IgD-negative memory B cell (primary cell): Measurements from ENCODE around the gene LIPG. TPM values are rescaled to one million over a fixed set of nuclear protein-coding genes. Genes with fewer than 3 reads are reported as not detected.

Experiments
- H3K27ac Mint-ChIP-seq, 3 donors: one replicate each; pipeline ENCODE4 v1.8.0; 2020 to 2022; ENCODE audit warnings: mild to moderate bottlenecking in 3 of 3, mixed read lengths in 3 of 3, moderate library complexity in 1 of 3
- H3K27me3 Mint-ChIP-seq: one replicate; pipeline ENCODE4 v1.8.0; 2021; ENCODE audit warnings: mixed read lengths
- H3K36me3 Mint-ChIP-seq: one replicate; pipeline ENCODE4 v1.8.0; 2020; ENCODE audit warnings: mild to moderate bottlenecking, mixed read lengths
- H3K4me1 Mint-ChIP-seq, 3 donors: one replicate each; pipeline ENCODE4 v1.8.0; 2020 to 2022; ENCODE audit warnings: mixed read lengths in 3 of 3, mild to moderate bottlenecking in 1 of 3
- H3K4me3 Mint-ChIP-seq, 4 donors: one replicate each; pipeline ENCODE4 v1.8.0; 2020 to 2022; ENCODE audit warnings: mild to moderate bottlenecking in 4 of 4, mixed read lengths in 4 of 4, moderate library complexity in 3 of 4
- H3K9me3 Mint-ChIP-seq, 3 donors: one replicate each; pipeline ENCODE4 v1.8.0; 2020 to 2021; ENCODE audit warnings: mixed read lengths in 3 of 3, mild to moderate bottlenecking in 1 of 3
- polyA plus RNA-seq: library from polyadenylated mRNA; unstranded; fragments of 300-500 nt; fragmentation: Illumina TruSeq; gene quantifications from one replicate; pipeline ENCODE4 v1.2.3, GENCODE V29; 2021

LIPG gene
- polyA plus RNA-seq, 1 donor from 2014 or later = not detected

DNA sequence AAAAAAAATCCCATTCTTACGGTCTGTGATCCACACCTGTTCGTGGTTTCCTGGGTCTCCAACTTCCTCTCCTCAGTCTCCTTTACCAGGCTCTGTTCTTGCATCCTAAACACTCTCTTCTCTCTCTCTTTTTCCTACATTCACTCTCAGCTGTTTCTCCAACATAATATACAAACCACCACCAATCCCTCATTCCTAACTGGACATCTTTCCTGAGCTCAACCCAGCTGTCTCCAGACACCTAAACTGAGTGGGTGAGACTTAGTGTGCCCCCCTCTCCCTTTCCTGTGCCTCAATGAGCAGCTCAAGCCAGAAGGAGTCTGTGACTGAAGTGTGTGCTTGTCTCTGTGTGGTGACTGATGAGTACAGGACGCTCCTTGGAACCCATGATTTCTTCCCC lies 59.4 kb downstream of the LIPG start:
- H3K27ac Mint-ChIP-seq = peak overlapping the region in 1 of 3 donors; percentile 3
- H3K36me3 Mint-ChIP-seq = no peaks in the 10 kb centered on the region
- H3K27me3 Mint-ChIP-seq = peaks cover 22% of the 10 kb centered on the region
- H3K4me3 Mint-ChIP-seq = peak overlapping the region in 1 of 4 donors; percentile 30
- H3K4me1 Mint-ChIP-seq = peaks cover 0 to 2% (median 0%) of the 10 kb centered on the region in 3 donors
- H3K9me3 Mint-ChIP-seq = peaks cover 0 to 4% (median 0%) of the 10 kb centered on the region in 3 donors

DNA sequence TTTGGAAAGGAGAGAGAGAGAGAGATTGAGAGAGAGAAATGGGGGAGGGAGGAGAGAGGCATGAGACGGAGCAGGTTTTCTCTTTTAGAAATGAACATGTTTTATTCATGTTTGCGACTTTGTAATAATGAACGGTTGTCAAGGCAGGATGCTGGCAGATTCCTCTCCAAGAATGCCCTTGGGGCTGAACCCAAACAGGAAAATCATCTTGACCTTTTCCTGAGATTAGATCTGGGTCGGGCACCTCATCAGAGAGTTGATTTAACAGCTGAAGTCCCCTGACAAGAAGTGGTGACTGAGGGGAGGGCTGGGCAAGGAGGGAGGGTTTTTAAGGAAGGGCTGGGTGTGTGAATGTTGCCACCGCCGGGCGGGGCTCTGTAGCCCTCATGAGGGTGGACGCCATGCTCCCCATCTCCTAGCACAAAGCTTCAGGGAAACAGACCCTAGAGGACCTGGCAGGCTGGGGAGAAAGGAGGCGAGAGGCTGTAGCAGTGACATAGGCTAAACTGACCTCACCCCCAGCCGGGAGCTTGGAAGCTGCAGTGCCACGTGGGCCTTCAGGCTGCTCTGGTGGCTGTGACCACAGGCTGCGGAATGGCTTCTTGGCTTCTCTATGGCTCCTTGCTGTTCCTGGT lies 60.0 kb downstream of the LIPG start:
- H3K36me3 Mint-ChIP-seq = no peaks in the 10 kb centered on the region
- peaks cover 0 to 2% (median 0%) of the 10 kb centered on the region in 3 donors for H3K4me1 Mint-ChIP-seq
- peaks cover 0 to 4% (median 0%) of the 10 kb centered on the region in 3 donors for H3K9me3 Mint-ChIP-seq
- peak overlapping the region in 1 of 3 donors; percentile 3 for H3K27ac Mint-ChIP-seq
- peaks cover 22% of the 10 kb centered on the region for H3K27me3 Mint-ChIP-seq
- peak overlapping the region in 1 of 4 donors; percentile 30 for H3K4me3 Mint-ChIP-seq

DNA sequence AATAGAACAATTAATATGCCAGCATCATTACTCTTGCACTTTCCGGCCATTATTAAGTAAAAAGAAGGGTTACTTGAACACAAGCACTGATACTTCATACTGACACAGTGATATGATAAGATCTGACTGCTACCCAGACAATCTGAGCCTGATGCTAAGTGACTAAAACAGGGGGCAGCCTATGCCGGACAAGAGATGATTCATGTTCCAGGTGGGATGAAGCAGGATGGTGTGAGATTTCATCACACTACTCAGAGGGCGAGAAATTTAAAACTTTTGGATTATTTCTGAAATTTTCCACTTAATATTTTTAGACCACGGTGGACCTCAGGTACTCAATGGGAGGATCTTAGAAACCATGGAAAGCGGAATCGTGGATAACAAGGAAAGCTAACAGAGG lies 61.7 kb downstream of the LIPG start:
- Mint-ChIP-seq H3K4me1 (peaks cover 0 to 2% (median 0%) of the 10 kb centered on the region in 3 donors), H3K4me3 (no peak overlapping the region), H3K36me3 (peaks cover 1% of the 10 kb centered on the region), H3K9me3 (peaks cover 0 to 4% (median 0%) of the 10 kb centered on the region in 3 donors), H3K27me3 (peaks cover 24% of the 10 kb centered on the region), H3K27ac (no peak overlapping the region)

DNA sequence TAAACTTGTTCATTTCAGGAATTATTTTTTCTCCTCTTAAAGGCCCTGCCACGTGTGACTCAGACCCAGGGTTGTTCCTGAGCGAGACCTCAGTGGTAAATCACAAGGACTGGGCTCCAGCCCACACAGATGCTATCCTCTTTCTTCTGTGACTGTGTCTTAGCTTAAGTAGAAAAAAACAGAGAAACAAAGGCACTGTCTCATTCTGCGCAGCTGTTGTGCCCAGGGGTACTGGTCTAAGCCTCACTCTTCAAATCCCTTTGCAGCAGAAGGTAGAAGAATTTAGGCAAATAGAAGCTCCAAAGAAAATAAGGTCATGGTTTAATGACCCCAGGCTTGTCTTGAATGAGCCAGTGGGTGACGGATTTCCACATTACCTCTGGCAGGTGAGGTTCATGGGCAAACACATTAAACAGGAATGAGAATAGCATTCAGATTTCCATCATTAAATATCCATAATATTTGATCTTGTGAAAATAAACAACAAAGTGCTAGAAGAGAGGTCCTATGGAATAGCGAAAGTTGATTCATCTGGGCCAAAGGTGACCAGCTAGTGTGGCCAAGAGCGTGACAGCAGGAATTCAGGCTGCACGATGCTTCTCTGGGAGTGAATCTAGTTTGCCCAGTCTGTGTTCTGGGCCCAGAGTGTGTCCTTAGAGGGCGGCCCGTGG lies 63.3 kb downstream of the LIPG start:
- Mint-ChIP-seq H3K4me1 (no peaks in the 10 kb centered on the region), H3K36me3 (peaks cover 1% of the 10 kb centered on the region), H3K27me3 (peaks cover 21% of the 10 kb centered on the region), H3K9me3 (peaks cover 0 to 4% (median 0%) of the 10 kb centered on the region in 3 donors), H3K27ac (no peak overlapping the region), H3K4me3 (no peak overlapping the region)

DNA sequence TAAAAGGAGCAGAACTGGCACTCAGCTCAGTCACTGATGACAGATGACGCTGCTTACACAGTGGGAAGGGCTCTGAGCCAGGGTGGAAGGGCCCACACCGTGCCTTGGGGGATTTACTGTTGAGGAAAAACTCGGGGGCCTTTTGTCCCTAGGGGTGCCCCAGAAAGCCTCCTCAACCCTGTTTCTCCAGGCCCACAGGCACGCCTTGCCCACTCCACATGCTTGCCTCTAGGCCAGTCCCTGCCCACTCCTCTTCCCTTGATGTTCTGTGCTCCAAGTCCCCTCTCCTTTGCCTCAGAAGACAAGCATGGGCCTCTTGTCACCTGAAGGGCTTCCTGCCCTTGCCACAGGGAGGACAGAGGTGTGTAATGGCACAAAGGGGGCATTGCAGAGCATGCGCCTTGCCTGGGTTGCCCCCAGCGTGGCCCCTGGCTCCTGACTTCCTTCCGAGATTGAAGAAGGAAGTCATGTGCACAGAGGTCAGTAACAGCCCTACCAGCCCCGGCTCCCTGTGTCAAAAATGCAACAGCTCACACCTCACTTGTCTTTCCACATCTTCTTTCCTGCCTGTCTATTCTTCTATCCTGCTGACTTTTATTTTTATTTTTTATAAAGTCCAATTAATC lies 65.1 kb downstream of the LIPG start:
- no peaks in the 10 kb centered on the region for H3K4me1 Mint-ChIP-seq
- H3K9me3 Mint-ChIP-seq = peaks cover 0 to 4% (median 0%) of the 10 kb centered on the region in 3 donors
- H3K27ac Mint-ChIP-seq = no peak overlapping the region
- peaks cover 1% of the 10 kb centered on the region for H3K36me3 Mint-ChIP-seq
- H3K4me3 Mint-ChIP-seq = no peak overlapping the region
- peaks cover 11% of the 10 kb centered on the region for H3K27me3 Mint-ChIP-seq

- peaks cover 0 to 2% (median 0%) of the 10 kb centered on the region in 3 donors for H3K9me3 Mint-ChIP-seq
- no peak overlapping the region for H3K27ac Mint-ChIP-seq
- no peak overlapping the region for H3K4me3 Mint-ChIP-seq
Observed at GRCh38 chr18:49628119-49628518, 66.3 kb downstream of the LIPG start.

GRCh38 chr18:49628881-49629795 lies 67.3 kb downstream of the LIPG start:
- Mint-ChIP-seq H3K36me3 (peaks cover 1% of the 10 kb centered on the region), H3K4me3 (no peak overlapping the region), H3K9me3 (peaks cover 0 to 2% (median 0%) of the 10 kb centered on the region in 3 donors), H3K4me1 (no peaks in the 10 kb centered on the region), H3K27ac (no peak overlapping the region), H3K27me3 (peaks cover 9% of the 10 kb centered on the region)

More at GRCh38 chr18:49628119-49628518, 66.3 kb downstream of the LIPG start:
- peaks cover 1% of the 10 kb centered on the region for H3K36me3 Mint-ChIP-seq
- H3K27me3 Mint-ChIP-seq = peaks cover 8% of the 10 kb centered on the region
- H3K4me1 Mint-ChIP-seq = no peaks in the 10 kb centered on the region

DNA sequence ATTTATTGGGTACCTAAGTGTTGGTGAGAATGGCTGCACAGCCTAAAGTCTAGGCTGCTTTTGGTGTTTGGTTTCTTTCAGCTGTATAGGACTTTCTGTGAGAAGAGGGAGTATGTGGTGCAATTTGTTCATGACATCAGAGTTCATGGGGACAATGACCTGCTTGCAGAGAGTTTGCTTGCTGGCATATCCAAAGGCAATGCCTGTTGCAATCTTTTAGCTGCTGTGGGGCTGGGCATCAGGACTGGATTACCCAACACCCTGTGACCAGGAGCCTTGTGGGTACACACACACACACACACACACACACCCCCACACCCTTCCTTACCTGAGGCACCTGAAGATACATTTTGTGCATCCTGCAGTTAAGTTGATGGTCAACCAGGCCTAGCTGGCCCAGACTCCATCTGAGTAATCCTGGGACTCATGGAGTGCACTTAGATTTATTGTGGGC lies 68.4 kb downstream of the LIPG start:
- H3K27ac Mint-ChIP-seq = no peak overlapping the region
- H3K36me3 Mint-ChIP-seq = peaks cover 1% of the 10 kb centered on the region
- no peaks in the 10 kb centered on the region for H3K4me1 Mint-ChIP-seq
- H3K9me3 Mint-ChIP-seq = no peaks in the 10 kb centered on the region
- H3K4me3 Mint-ChIP-seq = no peak overlapping the region
- peaks cover 5% of the 10 kb centered on the region for H3K27me3 Mint-ChIP-seq

- no peak overlapping the region for H3K4me3 Mint-ChIP-seq
- H3K9me3 Mint-ChIP-seq = no peaks in the 10 kb centered on the region
- no peak overlapping the region for H3K27ac Mint-ChIP-seq
- peaks cover 0 to 2% (median 0%) of the 10 kb centered on the region in 3 donors for H3K4me1 Mint-ChIP-seq
- peaks cover 1% of the 10 kb centered on the region for H3K36me3 Mint-ChIP-seq
- peaks cover 4% of the 10 kb centered on the region for H3K27me3 Mint-ChIP-seq
Observed at GRCh38 chr18:49631146-49631866, 69.4 kb downstream of the LIPG start.

- H3K36me3 Mint-ChIP-seq = no peaks in the 10 kb centered on the region
- H3K4me3 Mint-ChIP-seq = no peak overlapping the region
- H3K9me3 Mint-ChIP-seq = no peaks in the 10 kb centered on the region
- peaks cover 4% of the 10 kb centered on the region for H3K27me3 Mint-ChIP-seq
- no peak overlapping the region for H3K27ac Mint-ChIP-seq
- H3K4me1 Mint-ChIP-seq = peaks cover 0 to 2% (median 0%) of the 10 kb centered on the region in 3 donors
Observed at GRCh38 chr18:49632588-49632987, 70.7 kb downstream of the LIPG start.

GRCh38 chr18:49638209-49638785 lies 76.4 kb downstream of the LIPG start:
- Mint-ChIP-seq H3K27ac (no peak overlapping the region), H3K27me3 (peaks cover 6% of the 10 kb centered on the region), H3K4me1 (peaks cover 0 to 2% (median 0%) of the 10 kb centered on the region in 3 donors), H3K9me3 (no peaks in the 10 kb centered on the region), H3K36me3 (peaks cover 1% of the 10 kb centered on the region), H3K4me3 (no peak overlapping the region)

DNA sequence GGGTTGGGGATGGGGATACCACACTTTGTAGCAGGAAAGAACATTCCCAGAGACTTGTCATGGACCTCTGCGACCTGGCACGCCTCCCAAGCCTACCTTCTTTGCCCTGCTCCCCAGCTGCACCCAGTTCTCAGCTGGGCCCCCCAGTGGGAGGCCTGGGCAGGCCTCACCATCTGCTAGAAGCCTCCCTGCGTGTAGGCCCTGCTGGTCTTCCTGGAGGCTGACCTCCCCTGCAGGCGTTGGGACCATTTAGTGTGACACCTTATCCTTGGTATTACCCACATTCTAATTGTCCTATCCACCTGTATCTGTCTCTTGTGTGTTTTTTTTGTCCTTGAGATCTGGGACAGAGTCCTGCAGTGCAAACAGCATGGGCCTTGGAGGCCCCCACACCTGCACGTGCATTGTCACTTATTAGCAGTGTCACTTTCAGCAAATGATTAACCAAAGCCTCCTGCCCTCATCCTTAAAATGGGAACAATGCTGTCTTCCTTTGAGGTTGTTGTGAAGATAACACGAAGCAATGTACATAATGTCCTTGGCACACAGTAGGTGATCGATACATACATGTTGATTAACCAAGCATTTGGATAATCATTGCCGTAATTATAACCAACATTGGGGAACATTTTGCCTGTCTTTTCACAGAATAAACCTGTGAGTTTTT lies 77.2 kb downstream of the LIPG start:
- H3K9me3 Mint-ChIP-seq = no peaks in the 10 kb centered on the region
- H3K4me1 Mint-ChIP-seq = peaks cover 0 to 2% (median 0%) of the 10 kb centered on the region in 3 donors
- H3K4me3 Mint-ChIP-seq = no peak overlapping the region
- H3K36me3 Mint-ChIP-seq = peaks cover 1% of the 10 kb centered on the region
- peaks cover 6% of the 10 kb centered on the region for H3K27me3 Mint-ChIP-seq
- H3K27ac Mint-ChIP-seq = no peak overlapping the region

DNA sequence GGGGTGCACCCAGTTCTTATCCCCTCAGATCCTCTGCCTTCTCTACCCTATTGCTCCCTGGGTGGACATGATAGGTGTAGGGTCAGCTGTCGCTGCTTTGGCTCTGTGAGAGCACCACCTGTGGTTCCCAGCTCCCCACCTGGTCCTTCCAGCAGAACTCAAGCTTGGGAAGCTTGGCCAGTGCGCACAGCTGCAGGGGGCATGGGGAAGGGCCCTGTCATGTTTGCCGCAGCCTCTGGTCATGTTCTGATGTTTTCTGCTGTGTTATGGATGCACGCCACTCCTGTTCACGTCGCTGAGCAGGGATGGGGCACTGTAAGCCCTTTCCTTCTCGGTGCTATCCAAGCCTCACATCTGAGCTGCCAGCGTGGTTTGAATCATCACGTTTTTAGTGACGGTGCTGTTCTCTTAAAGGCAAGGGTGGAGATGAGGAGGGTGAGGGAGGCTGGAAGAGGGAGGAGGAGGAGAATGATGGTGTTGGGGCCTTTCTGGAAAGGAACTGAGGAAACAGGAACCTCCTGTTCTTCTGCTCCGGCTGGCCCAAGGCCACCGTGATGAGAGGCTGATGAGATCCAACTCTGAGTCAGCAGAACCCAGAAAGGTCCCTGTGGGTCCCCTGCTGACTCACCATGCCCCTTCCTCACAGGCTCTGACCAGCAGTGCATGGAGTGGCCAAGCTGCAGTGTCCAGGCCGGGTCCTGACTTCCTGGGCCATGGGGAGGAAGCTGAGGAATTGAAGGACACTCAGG lies 78.0 kb downstream of the LIPG start:
- peaks cover 0 to 2% (median 0%) of the 10 kb centered on the region in 3 donors for H3K4me1 Mint-ChIP-seq
- H3K27me3 Mint-ChIP-seq = peaks cover 10% of the 10 kb centered on the region
- no peak overlapping the region for H3K4me3 Mint-ChIP-seq
- H3K9me3 Mint-ChIP-seq = no peaks in the 10 kb centered on the region
- H3K27ac Mint-ChIP-seq = no peak overlapping the region
- H3K36me3 Mint-ChIP-seq = peaks cover 1% of the 10 kb centered on the region
